ENCODE measurements around the gene USP36. TPM values are rescaled to one million over a fixed set of nuclear protein-coding genes. Genes with fewer than 3 reads are reported as not detected.

USP36 gene
- total and polyA plus RNA-seq, 9 of the 15 experiments (the other 6 are each of a cell fraction or from before 2014, with no cell fraction given): 6.4 to 72.8 (median 22.5) TPM

- no peak for TF ChIP-seq E2F8 (IDR thresholded peaks at IDR 0.05; ENCODE audit: low read depth, partially characterized antibody)
- peak; percentile 77 for TF ChIP-seq ARID1B (IDR thresholded peaks at IDR 0.05)
- TF ChIP-seq EGR1 (conservative IDR thresholded peaks at IDR 0.05): no peak
- TF ChIP-seq PKNOX1 (IDR thresholded peaks at IDR 0.05): no peak
- TF ChIP-seq GATAD2B (IDR thresholded peaks at IDR 0.05; ENCODE audit: borderline replicate concordance): no peak
- TF ChIP-seq POLR2B (IDR thresholded peaks at IDR 0.05; ENCODE audit: low read depth, partially characterized antibody): no peak
- no peak for TF ChIP-seq ATF1 (CRISPR knock-in tag; IDR thresholded peaks at IDR 0.05)
- no peak for TF ChIP-seq ATF1 (tag; IDR thresholded peaks at IDR 0.05)
- TF ChIP-seq ZBTB17 (CRISPR knock-in tag; IDR thresholded peaks at IDR 0.05): no peak
- TF ChIP-seq ZBTB12 (CRISPR knock-in tag; IDR thresholded peaks at IDR 0.05): no peak
- no peak for TF ChIP-seq ZBTB49 (CRISPR knock-in tag; IDR thresholded peaks at IDR 0.05; ENCODE audit: borderline replicate concordance)
- no peak for TF ChIP-seq ZC3H4 (CRISPR knock-in tag; IDR thresholded peaks at IDR 0.05; ENCODE audit: borderline replicate concordance)
- 0 out of 4 replicates have a peak, but pooled peaks of 1 of the 2 experiments have one; percentile 22 for TF ChIP-seq NRF1 (conservative IDR thresholded peaks at IDR 0.05 in 1 of 2, IDR thresholded peaks at IDR 0.05 in 1 of 2)
- no peak for TF ChIP-seq ZC3H11A (IDR thresholded peaks at IDR 0.05; ENCODE audit: low read depth, low read length)
- TF ChIP-seq GTF2B (IDR thresholded peaks at IDR 0.05; ENCODE audit: extremely low read depth, insufficient read length): no peak
- TF ChIP-seq CCNT2 (IDR thresholded peaks at IDR 0.05; ENCODE audit: borderline replicate concordance, extremely low read depth, insufficient read length, low read depth, low read length): no peak
- TF ChIP-seq AFF4 (CRISPR knock-in tag; IDR thresholded peaks at IDR 0.05): no peak
These were observed 53.2 kb downstream of the USP36 start (continued) for GRCh38 chr17:78787444-78787843.

Measured in K562 (cell line).